ENCODE results near the gene RASEF. TPM values are rescaled to one million over a fixed set of nuclear protein-coding genes. Genes with fewer than 3 reads are reported as not detected.

Gene RASEF
- total RNA-seq, 1 experiment from 2014 or later = 0.12 TPM

- H3K9me2 ChIP-seq (ENCODE audit: insufficient read depth) = no peaks in the 10 kb centered on the region
- no peaks in the 10 kb centered on the region for H3K79me2 ChIP-seq (ENCODE audit: insufficient read depth, low read length)
- H3K27me3 ChIP-seq (ENCODE audit: insufficient read depth, low read length) = no peaks in the 10 kb centered on the region
- no peaks in the 10 kb centered on the region for H4K20me1 ChIP-seq (ENCODE audit: insufficient read depth)
- H3K4me2 ChIP-seq (ENCODE audit: low read length) = no peak overlapping the region
- no peak overlapping the region for H3K27ac ChIP-seq (ENCODE audit: low read depth, low read length)
- peaks cover 0 to 15% of the 10 kb centered on the region in 2 experiments; a peak in 2 of 4 replicates for H3K4me1 ChIP-seq (ENCODE audit: control insufficient read depth in 1 of 2, insufficient read depth in 2 of 2, low read length in 2 of 2)
- no TSS peak for BruUV-seq (replicated peaks)
- no peak overlapping the region for H3K9ac ChIP-seq (ENCODE audit: low read length)
- no peaks in the 10 kb centered on the region for H3K9me3 ChIP-seq (ENCODE audit: control insufficient read depth in 1 of 2, insufficient read depth in 1 of 2, low read depth in 1 of 2, low read length in 2 of 2)
- CTCF ChIA-PET = no interaction called here
- no peak for ATAC-seq
- RAD21 ChIA-PET (ENCODE audit: low non-redundant PET in 1 of 2, low total read pairs in 2 of 2, uncharacterized antibody in 2 of 2, unreplicated experiment in 2 of 2) = no interaction called here
- no peak overlapping the region for H2AFZ ChIP-seq (ENCODE audit: low read depth, low read length, poor library complexity, severe bottlenecking)
- no peak for DNase-seq (ENCODE audit: low read depth, low spot score)
- TF ChIP-seq TCF7L2 (IDR thresholded peaks at IDR 0.05; ENCODE audit: borderline replicate concordance, extremely low read depth, insufficient read depth, insufficient read length) = no peak
- no peak for TF ChIP-seq CTCF (IDR thresholded peaks at IDR 0.05 in 2 of 3, conservative IDR thresholded peaks at IDR 0.05 in 1 of 3; ENCODE audit: borderline replicate concordance in 1 of 3, insufficient read depth in 1 of 3, low read depth in 2 of 3, low read length in 2 of 3)
- no peak for TF ChIP-seq SP1 (IDR thresholded peaks at IDR 0.05; ENCODE audit: low read depth)
- TF ChIP-seq ATF3 (IDR thresholded peaks at IDR 0.05) = no peak
- TF ChIP-seq JUND (IDR thresholded peaks at IDR 0.05) = no peak
- no peak for TF ChIP-seq ELF1 (IDR thresholded peaks at IDR 0.05; ENCODE audit: borderline replicate concordance, low read depth)
- TF ChIP-seq SRF (IDR thresholded peaks at IDR 0.05; ENCODE audit: low read depth) = no peak
- no peak for TF ChIP-seq FOSL1 (IDR thresholded peaks at IDR 0.05; ENCODE audit: low read depth)
- no peak for TF ChIP-seq CEBPB (IDR thresholded peaks at IDR 0.05; ENCODE audit: low read depth)
- TF ChIP-seq REST (IDR thresholded peaks at IDR 0.05; ENCODE audit: low read depth) = no peak
- TF ChIP-seq MAX (IDR thresholded peaks at IDR 0.05) = no peak
- no peaks in the 10 kb centered on the region for H3K36me3 ChIP-seq (ENCODE audit: control insufficient read depth in 1 of 2, insufficient read depth in 2 of 2, low read length in 2 of 2)
- POLR2A ChIA-PET = no interaction called here
- no peak overlapping the region for H3K4me3 ChIP-seq (replicated peaks in 1 of 2; ENCODE audit: low read depth in 1 of 2, low read length in 2 of 2)
- intact Hi-C loops (cut with micrococcal nuclease) = no loop called here
Measured at GRCh38 chr9:83029531-83030137, 33.3 kb downstream of the RASEF start.
